Lower leg skin (tissue), 4 donors: ENCODE measurements around the gene INTS13. TPM values are rescaled to one million over a fixed set of nuclear protein-coding genes. Genes with fewer than 3 reads are reported as not detected.
"Not testable (repeated sequence)": the region's sequence is repeated elsewhere in the genome, so short reads cannot be mapped to it uniquely, and the experiment has no call there.

ENCODE experiments used
- DNase-seq, 2 donors: peaks; one replicate each; pipeline ENCODE4 v3.0.0-alpha.2; 2019; ENCODE audit warnings: low spot score in 2 of 2
- H3K4me3 ChIP-seq: fragments of 200-600 bp; sonication (generic); 2 replicates; pipeline ENCODE4 v1.5.1; 2017; ENCODE audit warnings: mild to moderate bottlenecking, low read depth; ENCODE audit not compliant: poor library complexity, severe bottlenecking
- CTCF ChIP-seq, 3 donors: fragments of 450-650 bp; IDR thresholded peaks; one replicate each; pipeline ENCODE4 v1.5.1; 2016; ENCODE audit warnings: antibody characterized with exemption in 3 of 3, mild to moderate bottlenecking in 3 of 3, moderate library complexity in 2 of 3
- POLR2A ChIP-seq, 2 donors: fragments of 450-650 bp; IDR thresholded peaks; one replicate each; pipeline ENCODE4 v1.6.1; 2016 to 2017; ENCODE audit warnings: antibody characterized with exemption in 2 of 2, mild to moderate bottlenecking in 1 of 2, moderate library complexity in 1 of 2
- WGBS, 2 donors: methylation state at CpG; one replicate each; pipeline ENCODE4 v1.1.5; 2018; 5-methylcytosine and 5-hydroxymethylcytosine counted together
- intact Hi-C: fragments of 100-400 bp; cut with DNase I; formaldehyde crosslinking; loops from one replicate; pipeline ENCODE4 v1.15.0; 2023; ENCODE audit warnings: low total_unique reads
- total RNA-seq, 4 donors: library from RNA; depleted of rRNA; stranded (reverse); fragments of >200 nt; gene quantifications; one replicate each; pipeline ENCODE4 v1.1.0, GENCODE V29; 2016

Gene INTS13
- total RNA-seq, 4 donors from 2014 or later = 10.3 to 19.3 (median 14.9) TPM

GRCh38 chr12:26906024-26906423, 31.8 kb downstream of the INTS13 start:
- no peak overlapping the region for H3K4me3 ChIP-seq
- TF ChIP-seq POLR2A (IDR thresholded peaks at IDR 0.05) (no peak), CTCF (IDR thresholded peaks at IDR 0.05) (no peak)
- DNase-seq = no peak
- intact Hi-C loops = loop anchor here (5.0 kb wide), 1 partner anchor 686 kb away; no protein-coding TSS in a partner anchor
- WGBS, 2 donors = 36 to 38% methylated on average over 1 of the region's 1 CpG

- WGBS, 2 donors = 65 to 67% methylated on average over 3 of the region's 3 CpGs
- DNase-seq, intact Hi-C loops, H3K4me3 ChIP-seq: not testable (repeated sequence)
Measured at GRCh38 chr12:26903396-26903795, 34.4 kb downstream of the INTS13 start.

GRCh38 chr12:26896913-26897312, 40.9 kb downstream of the INTS13 start:
- WGBS, 2 donors = 96 to 97% methylated on average over 2 of the region's 2 CpGs
- no peak overlapping the region for H3K4me3 ChIP-seq
- no peak for DNase-seq
- TF ChIP-seq CTCF (IDR thresholded peaks at IDR 0.05) (no peak), POLR2A (IDR thresholded peaks at IDR 0.05) (no peak)
- intact Hi-C loops = no loop called here

- no peak for DNase-seq
- TF ChIP-seq POLR2A (IDR thresholded peaks at IDR 0.05) (no peak), CTCF (IDR thresholded peaks at IDR 0.05) (no peak)
- no peak overlapping the region for H3K4me3 ChIP-seq
- 88 to 89% methylated on average over 4 of the region's 4 CpGs for WGBS, 2 donors
- intact Hi-C loops = no loop called here
Measured at GRCh38 chr12:26895672-26896071, 42.1 kb downstream of the INTS13 start.

GRCh38 chr12:26891704-26892103, 46.1 kb downstream of the INTS13 start:
- no peak for DNase-seq
- intact Hi-C loops = no loop called here
- no peak overlapping the region for H3K4me3 ChIP-seq
- TF ChIP-seq POLR2A (IDR thresholded peaks at IDR 0.05) (no peak), CTCF (IDR thresholded peaks at IDR 0.05) (no peak)
- WGBS, 2 donors = 75 to 92% methylated on average over 1 of the region's 1 CpG

GRCh38 chr12:26890784-26891183, 47.0 kb downstream of the INTS13 start:
- no peak overlapping the region for H3K4me3 ChIP-seq
- 93 to 94% methylated on average over 5 of the region's 5 CpGs for WGBS, 2 donors
- TF ChIP-seq CTCF (IDR thresholded peaks at IDR 0.05) = no peak
- no peak for TF ChIP-seq POLR2A (IDR thresholded peaks at IDR 0.05)
- DNase-seq = no peak
- intact Hi-C loops = no loop called here
